Osteocyte (in vitro differentiated cells): Measurements from ENCODE around the gene LCN9. TPM values are rescaled to one million over a fixed set of nuclear protein-coding genes. Genes with fewer than 3 reads are reported as not detected.

Experiments
- DNase-seq: peaks from one replicate; pipeline ENCODE4 v3.0.0; 2021; ENCODE audit warnings: mixed read lengths; ENCODE audit not compliant: unreplicated experiment; ENCODE audit errors: extremely low spot score
- H3K27ac Mint-ChIP-seq: one replicate; pipeline ENCODE4 v1.8.0; 2021; ENCODE audit warnings: mild to moderate bottlenecking, mixed read lengths; ENCODE audit not compliant: unreplicated experiment
- H3K27me3 Mint-ChIP-seq: one replicate; pipeline ENCODE4 v1.8.0; 2021; ENCODE audit warnings: mixed read lengths; ENCODE audit not compliant: unreplicated experiment
- H3K36me3 Mint-ChIP-seq: one replicate; pipeline ENCODE4 v1.8.0; 2021; ENCODE audit warnings: mixed read lengths; ENCODE audit not compliant: unreplicated experiment
- H3K4me1 Mint-ChIP-seq: one replicate; pipeline ENCODE4 v1.8.0; 2021; ENCODE audit warnings: mixed read lengths; ENCODE audit not compliant: unreplicated experiment
- H3K4me3 Mint-ChIP-seq: one replicate; pipeline ENCODE4 v1.8.0; 2021; ENCODE audit warnings: mild to moderate bottlenecking, moderate library complexity, mixed read lengths; ENCODE audit not compliant: unreplicated experiment
- H3K9me3 Mint-ChIP-seq: one replicate; pipeline ENCODE4 v1.8.0; 2021; ENCODE audit warnings: mixed read lengths; ENCODE audit not compliant: unreplicated experiment
- CTCF ChIP-seq: fragments of 200-600 bp; sonication (generic); IDR thresholded peaks from 2 replicates; pipeline ENCODE4 v1.5.0; 2021; ENCODE audit warnings: antibody characterized with exemption, mild to moderate bottlenecking, moderate library complexity
- total RNA-seq: library from RNA; stranded (reverse); gene quantifications from 2 replicates; pipeline ENCODE4 v1.2.1, GENCODE V29; 2021

Gene LCN9
- total RNA-seq, 1 donor from 2014 or later, result not detected

DNA sequence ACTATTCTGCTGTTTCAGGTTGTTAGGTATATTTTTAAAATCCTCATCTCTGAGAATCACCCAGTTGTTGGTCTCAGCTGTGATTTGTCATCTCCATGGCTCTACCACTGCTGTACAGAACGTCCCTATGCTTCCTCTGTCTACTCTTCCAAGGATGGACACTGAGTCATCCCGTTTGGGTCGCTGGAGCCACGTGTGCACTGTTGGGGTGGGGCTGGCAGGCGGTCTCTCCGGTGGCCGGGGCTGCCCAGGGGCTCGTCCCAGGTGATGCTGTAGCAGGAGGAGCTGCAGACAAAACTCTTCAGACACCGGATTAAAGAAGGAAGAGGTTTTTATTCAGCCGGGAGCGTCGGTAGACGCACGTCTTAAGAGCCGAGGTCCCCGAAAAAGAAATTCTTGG, 16.9 kb downstream of the LCN9 start:
- no peak for DNase-seq
- Mint-ChIP-seq H3K27me3 (no peaks in the 10 kb centered on the region), H3K27ac (no peak overlapping the region), H3K36me3 (no peaks in the 10 kb centered on the region), H3K4me3 (no peak overlapping the region), H3K4me1 (no peaks in the 10 kb centered on the region), H3K9me3 (no peaks in the 10 kb centered on the region)
- TF ChIP-seq CTCF, result no peak

DNA sequence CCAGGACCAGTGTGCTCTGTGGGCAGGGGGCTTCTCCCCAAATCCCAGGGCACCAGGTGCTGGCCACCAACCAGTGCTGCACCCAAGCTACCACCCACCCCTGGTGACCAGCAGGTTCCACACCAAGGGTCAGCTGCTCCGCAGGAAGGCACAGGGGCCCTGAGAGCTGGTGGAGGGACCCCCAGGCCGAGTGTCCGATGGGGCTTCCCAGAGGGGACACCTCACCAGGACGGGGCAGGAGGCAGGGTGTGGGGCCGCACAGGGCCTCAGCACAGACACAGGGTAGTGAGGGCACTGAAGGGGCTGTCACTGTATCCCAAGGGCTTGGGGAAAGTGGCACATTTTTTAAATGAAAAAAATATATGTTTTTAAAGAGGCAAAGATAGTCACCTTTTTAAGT, 18.1 kb downstream of the LCN9 start:
- Mint-ChIP-seq H3K27me3 (no peaks in the 10 kb centered on the region), H3K9me3 (no peaks in the 10 kb centered on the region), H3K36me3 (no peaks in the 10 kb centered on the region), H3K4me3 (no peak overlapping the region), H3K27ac (no peak overlapping the region), H3K4me1 (no peaks in the 10 kb centered on the region)
- no peak for DNase-seq
- TF ChIP-seq CTCF, result no peak

DNA sequence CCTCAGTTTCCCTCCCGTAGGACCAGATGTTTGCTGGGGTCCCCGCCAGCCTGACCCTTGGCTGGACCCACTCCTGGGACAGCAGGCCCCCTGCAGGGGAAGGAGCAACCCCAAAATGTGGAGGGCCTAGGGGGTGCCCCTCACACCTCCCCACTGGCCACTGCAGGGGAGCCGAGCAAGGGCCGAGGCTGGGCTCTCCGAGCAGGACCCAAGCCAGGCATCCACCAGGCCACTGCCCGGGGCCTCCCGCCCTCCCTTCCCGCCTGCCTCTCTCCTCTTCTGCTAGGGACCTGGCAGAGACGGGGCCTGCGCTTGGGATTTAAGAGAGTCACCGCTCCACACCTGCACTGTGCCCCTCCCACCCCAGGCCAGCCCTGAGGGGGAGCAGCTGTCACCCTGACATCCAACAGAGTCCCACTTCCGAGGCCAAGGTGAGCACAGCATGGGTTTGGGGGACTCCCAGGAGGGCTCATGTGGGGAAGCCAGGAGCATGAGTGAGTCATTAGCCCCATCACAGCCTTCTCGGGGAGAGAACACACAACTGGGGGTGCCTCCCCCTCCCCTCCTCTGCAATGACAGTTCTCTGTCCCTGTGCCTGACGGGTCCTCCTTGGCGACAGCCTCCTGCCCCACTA, 20.4 kb downstream of the LCN9 start:
- no peak overlapping the region for H3K4me3 Mint-ChIP-seq
- H3K36me3 Mint-ChIP-seq, result no peaks in the 10 kb centered on the region
- no peaks in the 10 kb centered on the region for H3K4me1 Mint-ChIP-seq
- no peak for DNase-seq
- H3K27ac Mint-ChIP-seq, result no peak overlapping the region
- no peaks in the 10 kb centered on the region for H3K27me3 Mint-ChIP-seq
- H3K9me3 Mint-ChIP-seq, result no peaks in the 10 kb centered on the region
- TF ChIP-seq CTCF, result no peak

DNA sequence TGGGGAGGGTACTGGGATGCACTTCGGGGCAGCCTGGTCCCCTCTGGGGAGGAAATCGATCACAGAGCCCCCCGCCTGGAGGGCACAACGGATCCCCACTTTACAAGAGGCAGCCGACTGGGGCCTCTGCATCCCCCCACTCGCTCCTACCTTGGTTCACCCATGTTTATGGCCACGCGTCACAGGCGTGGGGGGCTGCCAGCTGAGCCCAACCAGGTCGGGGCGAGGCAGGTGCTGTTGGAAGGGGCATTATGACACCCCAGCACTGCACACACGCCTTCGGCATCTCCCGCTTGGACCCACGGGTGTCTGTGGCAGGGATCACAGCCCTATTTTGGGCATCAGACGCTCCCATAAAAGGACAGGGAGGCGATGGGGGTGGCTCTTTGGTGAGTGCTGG, 21.6 kb downstream of the LCN9 start:
- no peak for TF ChIP-seq CTCF
- Mint-ChIP-seq H3K36me3 (no peaks in the 10 kb centered on the region), H3K4me1 (no peaks in the 10 kb centered on the region), H3K27ac (no peak overlapping the region), H3K4me3 (no peak overlapping the region), H3K27me3 (no peaks in the 10 kb centered on the region), H3K9me3 (no peaks in the 10 kb centered on the region)
- no peak for DNase-seq

DNA sequence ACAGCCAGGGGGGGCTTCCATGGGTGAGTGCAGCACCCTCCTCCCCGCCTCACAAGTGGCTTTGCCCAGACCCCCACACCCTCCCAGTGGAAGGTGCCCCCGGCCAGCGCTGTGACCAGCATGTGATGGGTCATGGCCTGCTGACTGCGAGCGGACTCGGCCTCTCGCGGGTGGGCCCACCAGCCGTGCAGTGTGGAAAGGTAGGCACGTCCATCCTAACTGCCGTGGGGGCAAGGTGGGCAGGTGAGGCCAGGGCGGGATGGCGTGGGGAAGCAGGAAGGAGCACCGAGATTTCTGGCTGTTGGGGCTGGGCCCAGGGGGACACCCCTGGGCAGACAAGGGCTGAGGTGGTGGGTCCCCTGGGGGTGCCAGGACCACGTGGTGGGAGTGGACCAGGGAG, 24.1 kb downstream of the LCN9 start:
- no peak for TF ChIP-seq CTCF
- no peak overlapping the region for H3K4me3 Mint-ChIP-seq
- no peaks in the 10 kb centered on the region for H3K27me3 Mint-ChIP-seq
- no peak overlapping the region for H3K27ac Mint-ChIP-seq
- no peaks in the 10 kb centered on the region for H3K4me1 Mint-ChIP-seq
- DNase-seq, result no peak
- no peaks in the 10 kb centered on the region for H3K9me3 Mint-ChIP-seq
- H3K36me3 Mint-ChIP-seq, result no peaks in the 10 kb centered on the region
